GM12878 (cell line): ENCODE results near the gene PERCC1. TPM values are rescaled to one million over a fixed set of nuclear protein-coding genes. Genes with fewer than 3 reads are reported as not detected.

Experiments used
- BCL11A ChIP-seq: IDR thresholded peaks from 2 replicates; pipeline ENCODE4 v1.6.1; 2011; ENCODE audit warnings: low read depth, low read length
- BCL3 ChIP-seq: IDR thresholded peaks from 2 replicates; pipeline ENCODE4 v1.6.1; 2011; ENCODE audit warnings: borderline replicate concordance, low read depth, mild to moderate bottlenecking, moderate library complexity, low read length; ENCODE audit not compliant: insufficient read depth, poor library complexity, severe bottlenecking
- BMI1 ChIP-seq: fragments of 450-650 bp; IDR thresholded peaks from 2 replicates; pipeline ENCODE4 v1.6.1; 2016; ENCODE audit warnings: mild to moderate bottlenecking, moderate library complexity, borderline replicate concordance
- CEBPZ ChIP-seq: fragments of 150-350 bp; IDR thresholded peaks from 2 replicates; pipeline ENCODE4 v1.6.1; 2016; ENCODE audit warnings: low read depth, low read length
- CHD2 ChIP-seq: IDR thresholded peaks from 2 replicates; pipeline ENCODE4 v1.6.1; 2011; ENCODE audit warnings: low read depth, low read length, improper control_type of control experiment, borderline replicate concordance
- CREB1 ChIP-seq: IDR thresholded peaks from 2 replicates; pipeline ENCODE4 v1.6.1; 2012; ENCODE audit warnings: low read depth, mild to moderate bottlenecking, inconsistent platforms
- EP300 ChIP-seq, 2 experiments: fragments of 150-350 bp in 1 of 2; IDR thresholded peaks; 2 replicates each; pipeline ENCODE4 v1.6.1; 2011 to 2012; ENCODE audit warnings: low read depth in 2 of 2, low read length in 2 of 2, borderline replicate concordance in 1 of 2, improper control_type of control experiment in 1 of 2, inconsistent platforms in 1 of 2; ENCODE audit not compliant: control insufficient read depth in 1 of 2
- HDAC2 ChIP-seq: fragments of 200-600 bp; sonication (generic); IDR thresholded peaks from 2 replicates; pipeline ENCODE4 v1.6.1; 2017
- IKZF1 ChIP-seq: fragments of 450-650 bp; conservative IDR thresholded peaks from 2 replicates; pipeline ENCODE4 v1.6.1; 2017; ENCODE audit warnings: antibody characterized with exemption, mild to moderate bottlenecking
- KLF5 ChIP-seq: fragments of 450-650 bp; IDR thresholded peaks from 2 replicates; pipeline ENCODE4 v1.6.1; 2014; ENCODE audit warnings: mild to moderate bottlenecking; ENCODE audit not compliant: partially characterized antibody
- MTA3 ChIP-seq: IDR thresholded peaks from 2 replicates; pipeline ENCODE4 v1.6.1; 2012; ENCODE audit warnings: low read length, inconsistent platforms, borderline replicate concordance
- NFYB ChIP-seq: IDR thresholded peaks from 2 replicates; pipeline ENCODE4 v1.6.1; 2011; ENCODE audit warnings: low read depth, mild to moderate bottlenecking, low read length, improper control_type of control experiment, moderate library complexity; ENCODE audit not compliant: insufficient read depth
- NR2F1 ChIP-seq: fragments of 450-650 bp; conservative IDR thresholded peaks from 2 replicates; pipeline ENCODE4 v1.6.1; 2017; ENCODE audit warnings: mild to moderate bottlenecking
- PBX3 ChIP-seq: IDR thresholded peaks from 2 replicates; pipeline ENCODE4 v1.6.1; 2011; ENCODE audit warnings: mild to moderate bottlenecking, low read depth, low read length, moderate library complexity; ENCODE audit not compliant: insufficient replicate concordance
- POU2F2 ChIP-seq: IDR thresholded peaks from 3 replicates; pipeline ENCODE4 v1.6.1; 2011; ENCODE audit warnings: low read depth, mild to moderate bottlenecking, low read length, borderline replicate concordance
- RELA ChIP-seq: fragments of 450-650 bp; IDR thresholded peaks from 2 replicates; pipeline ENCODE4 v1.8.0; 2014; ENCODE audit warnings: borderline replicate concordance; ENCODE audit not compliant: partially characterized antibody
- SMC3 ChIP-seq: IDR thresholded peaks from 2 replicates; pipeline ENCODE4 v1.6.1; 2011; ENCODE audit warnings: low read length, improper control_type of control experiment, borderline replicate concordance
- TCF3 ChIP-seq: IDR thresholded peaks from 2 replicates; pipeline ENCODE4 v1.6.1; 2012; ENCODE audit warnings: low read depth, mild to moderate bottlenecking, low read length, borderline replicate concordance; ENCODE audit not compliant: insufficient read depth
- ZNF687 ChIP-seq: fragments of 450-650 bp; IDR thresholded peaks from 2 replicates; pipeline ENCODE4 v1.6.1; 2017; ENCODE audit warnings: mild to moderate bottlenecking, moderate library complexity
- polyA plus RNA-seq, 11 experiments: library from polyadenylated mRNA; depleted of rRNA in 4 of 11; unstranded in 6 of 11; stranded (reverse) in 5 of 11; fragments of >200 nt; fragmentation: Nextera tagmentation in 4 of 11; fragmentation: Illumina TruSeq in 1 of 11; extraction: Ambion mirVana in 4 of 11; extraction: Trizol in 1 of 11; gene quantifications; 1 replicate in 1 of 11; 2 replicates in 10 of 11; pipeline versions ENCODE4 v1.2.1 to v1.2.3, GENCODE V29; 2011 to 2016; ENCODE audit warnings: inconsistent platforms in 2 of 11, missing spikeins in 2 of 11, low read depth in 1 of 11
- total RNA-seq, 4 experiments: library from RNA; depleted of rRNA in 3 of 4; stranded (reverse); fragments of >200 nt in 3 of 4; fragmentation: Illumina TruSeq in 1 of 4; extraction: Trizol in 1 of 4; gene quantifications; 2 replicates each; pipeline versions ENCODE4 v1.2.1 to v1.2.3, GENCODE V29; 2013 to 2021

The PERCC1 gene
- total and polyA plus RNA-seq, 10 of the 15 experiments (the other 5 are each of a cell fraction or from before 2014, with no cell fraction given), result not detected

GRCh38 chr16:1413684-1414531 lies 17.0 kb upstream of the PERCC1 start (continued):
- TF ChIP-seq EP300 (IDR thresholded peaks at IDR 0.05; ENCODE audit: borderline replicate concordance in 1 of 2, control insufficient read depth in 1 of 2, low read depth in 2 of 2, low read length in 2 of 2) (no peak), KLF5 (no peak), BMI1 (no peak), ZNF687 (0 out of 2 replicates have a peak, but pooled peaks have one; percentile 28), RELA (peak; percentile 10), CREB1 (no peak), MTA3 (no peak), POU2F2 (no peak), IKZF1 (peak; percentile 99), NR2F1 (no peak; the same call in 1 of the 2 replicates), NFYB (no peak), BCL3 (no peak), TCF3 (no peak), CHD2 (no peak), CEBPZ (no peak), PBX3 (no peak), SMC3 (peak; percentile 32; the same call in 1 of the 2 replicates), HDAC2 (no peak), BCL11A (no peak)
